NOMO-1 (cell line): ENCODE results near the gene AMBRA1.

Experiments used
- DNase-seq, 2 experiments: peaks; one replicate each; lab custom pipeline; 2025; ENCODE audit not compliant: unreplicated experiment in 2 of 2; lab: John Stamatoyannopoulos, UW

Gene AMBRA1

DNA sequence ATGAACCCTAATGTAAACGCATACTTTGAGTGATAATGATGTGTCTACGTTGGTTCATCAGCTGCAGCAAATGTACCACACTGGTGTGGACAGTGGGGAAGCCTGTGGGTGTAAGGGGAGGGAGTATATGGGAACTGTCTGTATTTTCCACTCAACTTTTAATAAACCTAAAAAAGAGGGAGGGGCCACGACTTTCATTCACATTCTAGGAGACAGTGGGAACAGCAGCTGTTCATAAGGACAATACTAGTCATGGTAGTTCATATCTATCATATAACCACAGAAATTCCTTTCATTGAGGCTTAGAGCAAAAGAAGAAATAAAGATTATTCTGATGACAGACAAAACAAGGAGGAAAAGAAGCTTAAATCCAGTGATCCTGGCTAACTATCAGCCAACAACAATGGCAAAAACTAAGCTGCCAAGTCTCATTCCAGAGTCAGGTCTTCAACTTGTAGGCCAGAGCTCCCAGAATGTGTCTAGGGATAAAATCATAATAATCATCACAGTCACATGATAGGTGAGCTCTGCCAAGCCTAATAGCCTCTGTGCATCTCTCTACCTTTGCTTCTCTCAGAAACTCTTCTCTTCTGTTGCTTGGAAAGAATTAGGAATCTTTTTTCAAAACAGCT, 142.9 kb downstream of the AMBRA1 start:
- no peak for DNase-seq

- DNase-seq: no peak
These were observed 146.3 kb downstream of the AMBRA1 start for GRCh38 chr11:46447544-46447943.

GRCh38 chr11:46445920-46446771, 147.7 kb downstream of the AMBRA1 start:
- DNase-seq: no peak

DNA sequence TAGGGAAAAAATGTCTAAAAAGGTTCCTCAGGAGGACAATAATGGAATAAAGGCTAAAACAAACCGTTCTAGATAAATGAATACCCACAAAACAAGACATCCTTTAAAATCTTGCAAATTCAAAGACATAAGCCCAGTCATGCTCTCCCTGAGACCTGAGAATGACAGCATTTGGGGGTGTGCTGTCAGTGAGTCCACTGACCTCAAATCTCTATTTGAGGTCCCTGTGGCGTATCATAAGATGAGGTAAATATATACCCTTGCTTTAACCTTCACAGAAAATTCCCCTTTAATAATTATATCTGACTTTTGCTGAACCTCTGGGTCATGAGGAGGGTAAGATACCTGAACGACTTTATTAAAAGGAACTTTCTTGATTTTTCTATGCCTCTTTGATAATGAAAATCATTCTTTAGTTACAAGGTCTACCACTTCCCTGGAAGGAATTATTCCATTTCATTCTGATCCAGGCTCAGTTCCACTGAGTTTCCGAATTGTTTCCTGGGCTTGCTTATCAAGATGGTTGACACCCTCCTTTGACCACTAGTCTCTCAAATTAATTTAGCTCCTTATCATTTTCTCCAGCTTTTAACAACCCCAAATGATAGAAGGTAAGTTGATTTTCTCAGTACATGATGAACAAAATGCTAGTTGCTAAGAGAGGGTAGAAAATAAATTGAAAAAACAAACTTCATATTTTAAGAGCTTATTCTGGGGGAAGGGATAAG, 148.5 kb downstream of the AMBRA1 start:
- DNase-seq: no peak

DNA sequence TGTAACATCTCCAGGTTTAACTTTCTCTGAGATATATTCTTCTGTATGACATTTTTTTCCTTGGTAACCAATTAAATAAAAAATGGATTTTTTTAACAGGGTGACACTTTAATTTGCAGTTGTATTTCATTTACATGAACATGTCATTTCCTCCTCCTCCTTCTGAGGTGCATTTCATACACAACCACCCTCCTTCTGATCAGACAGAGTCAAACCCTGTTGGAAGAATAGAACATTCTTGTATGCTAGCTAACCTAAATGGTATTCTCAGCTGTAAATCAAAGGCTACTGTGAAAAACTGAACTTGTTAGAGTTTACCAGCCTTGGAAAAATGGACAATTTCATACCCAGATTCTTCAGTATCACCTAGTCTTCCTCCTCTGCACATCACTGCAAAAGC, 149.5 kb downstream of the AMBRA1 start:
- no peak for DNase-seq

DNA sequence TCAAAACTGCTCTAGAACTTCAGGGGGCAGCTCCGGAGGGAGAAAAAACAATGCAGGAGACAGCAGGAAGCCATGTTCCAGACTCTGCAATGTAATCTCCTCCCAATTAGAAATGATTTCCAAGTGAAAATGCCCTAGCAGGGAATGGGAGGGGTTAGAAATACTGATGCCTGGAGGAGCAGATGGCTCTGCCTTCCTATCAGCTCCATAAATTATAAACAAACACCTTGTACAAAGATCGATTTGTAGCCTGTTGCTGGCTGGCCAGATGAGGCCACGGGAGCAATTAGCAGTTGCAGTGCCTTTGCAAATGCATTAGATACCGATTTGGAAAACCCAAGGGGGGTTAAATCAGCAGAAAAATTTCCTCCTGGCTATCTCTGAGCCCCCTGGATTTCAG, 155.6 kb downstream of the AMBRA1 start:
- no peak for DNase-seq

- DNase-seq: no peak
These were observed 156.6 kb downstream of the AMBRA1 start for GRCh38 chr11:46437122-46437689.

GRCh38 chr11:46436113-46436512, 157.7 kb downstream of the AMBRA1 start:
- DNase-seq: no peak

DNA sequence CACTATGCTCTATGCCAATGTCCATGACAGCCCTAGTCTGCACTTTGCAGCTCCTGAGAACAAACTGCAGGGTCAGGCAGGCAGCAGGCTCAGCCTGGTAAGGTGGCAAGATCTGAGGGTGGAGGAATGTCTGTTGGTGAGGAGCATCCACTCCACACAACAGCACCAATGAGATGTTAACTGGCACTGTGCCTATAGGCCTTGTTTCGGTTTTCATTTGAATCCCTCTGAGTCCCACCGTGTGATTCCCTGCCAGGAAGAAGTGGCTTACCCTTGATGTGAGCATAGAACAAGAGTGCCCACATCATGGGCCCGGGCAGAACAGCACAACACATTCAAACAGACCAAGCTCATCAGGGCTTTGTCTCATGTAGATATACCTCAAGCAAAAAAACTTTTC, 158.1 kb downstream of the AMBRA1 start:
- no peak for DNase-seq

- DNase-seq: no peak
These were observed 162.6 kb downstream of the AMBRA1 start for GRCh38 chr11:46431211-46431610.

- DNase-seq: no peak
These were observed 164.1 kb downstream of the AMBRA1 start for GRCh38 chr11:46429717-46430116.

GRCh38 chr11:46427364-46427763, 166.5 kb downstream of the AMBRA1 start:
- DNase-seq: no peak

GRCh38 chr11:46426233-46426991, 167.4 kb downstream of the AMBRA1 start:
- DNase-seq: no peak

- no peak for DNase-seq
These were observed 171.2 kb downstream of the AMBRA1 start for GRCh38 chr11:46422588-46422987.

- DNase-seq: no peak
These were observed 172.5 kb downstream of the AMBRA1 start for GRCh38 chr11:46421257-46421880.

- no peak for DNase-seq
These were observed 173.3 kb downstream of the AMBRA1 start for GRCh38 chr11:46420513-46420912.

- DNase-seq: no peak
These were observed 175.1 kb downstream of the AMBRA1 start for GRCh38 chr11:46418751-46419150.

GRCh38 chr11:46417711-46418110, 176.1 kb downstream of the AMBRA1 start:
- DNase-seq: no peak

DNA sequence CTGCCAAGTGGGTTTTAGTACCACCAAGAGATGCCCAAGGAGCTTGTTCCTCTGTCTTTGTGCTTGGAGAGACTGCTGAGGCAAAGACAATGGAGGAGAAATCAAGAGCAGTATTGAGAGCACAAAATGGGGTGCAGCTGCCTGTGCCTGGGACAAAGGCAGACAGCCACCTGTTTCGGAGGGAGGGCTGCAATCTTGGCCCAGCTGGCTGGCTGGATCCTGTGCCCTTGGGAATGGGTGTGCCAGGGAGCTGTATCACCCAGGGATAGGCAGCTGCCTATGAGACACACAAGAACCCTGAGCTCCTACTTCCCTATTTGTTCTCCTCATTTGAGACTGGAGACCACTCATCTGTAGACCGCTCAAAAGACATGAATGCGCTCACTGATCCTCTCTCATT, 178.9 kb downstream of the AMBRA1 start:
- DNase-seq: no peak

DNA sequence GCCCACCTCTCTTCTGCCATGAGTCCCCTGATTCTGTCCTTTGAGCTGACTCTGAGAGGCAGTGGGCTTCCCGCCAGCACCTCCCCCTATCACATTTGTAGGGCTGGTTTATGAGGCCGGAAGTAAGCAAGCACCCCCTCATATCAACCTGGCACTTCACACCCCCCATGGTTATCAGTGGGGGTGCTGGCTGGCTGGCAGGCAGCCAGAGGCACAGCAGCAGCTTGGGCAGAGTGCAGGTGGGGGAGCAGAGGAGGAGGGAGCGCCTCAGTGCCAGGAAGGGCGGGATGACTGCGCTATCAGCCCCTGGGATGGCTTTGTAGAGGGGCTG, 179.4 kb downstream of the AMBRA1 start:
- DNase-seq: no peak
